ENCODE results near the gene LAMA3.

The LAMA3 gene

DNA sequence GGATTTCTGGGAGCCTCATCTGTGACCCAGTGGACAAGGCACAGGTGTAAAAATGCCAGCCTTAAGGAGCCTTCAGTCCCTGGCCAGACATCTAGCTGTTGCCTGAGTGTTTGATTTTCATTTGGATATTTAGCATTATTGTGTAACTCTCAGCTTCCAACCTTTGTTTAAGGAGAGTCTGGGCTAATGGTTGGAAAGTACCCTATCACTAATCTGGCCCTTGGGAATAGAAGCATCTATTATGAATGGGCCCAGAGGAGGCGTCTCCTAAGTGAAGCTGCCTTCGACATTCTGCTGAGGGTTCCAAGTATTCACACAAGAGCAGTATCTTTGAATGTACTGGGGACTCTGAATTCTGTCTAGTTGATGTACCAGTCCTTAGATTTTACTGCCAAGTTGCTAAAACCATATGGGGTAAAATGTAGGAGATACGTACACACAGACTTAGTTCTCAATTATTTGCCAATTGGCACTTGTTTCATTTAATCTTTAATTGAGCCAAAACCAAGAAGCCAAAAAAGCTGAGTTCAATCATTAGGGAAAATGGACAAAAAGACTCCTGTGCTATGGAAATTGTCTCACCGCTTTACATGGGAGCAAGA lies 19.3 kb upstream of the LAMA3 start:
- no peak for TF ChIP-seq CTCF (IDR thresholded peaks at IDR 0.05; ENCODE audit: low read depth, low read length)
- DNase-seq (ENCODE audit: extremely low read depth, low read depth): no peak

GRCh38 chr18:23671564-23671963 lies 17.7 kb upstream of the LAMA3 start:
- no peak for TF ChIP-seq CTCF (IDR thresholded peaks at IDR 0.05; ENCODE audit: low read depth, low read length)
- DNase-seq (ENCODE audit: extremely low read depth, low read depth): no peak

- no peak for DNase-seq (ENCODE audit: extremely low read depth, low read depth)
- TF ChIP-seq CTCF (IDR thresholded peaks at IDR 0.05; ENCODE audit: low read depth, low read length): no peak
These were observed 15.5 kb upstream of the LAMA3 start for GRCh38 chr18:23673725-23674124.

GRCh38 chr18:23675236-23675635 lies 14.0 kb upstream of the LAMA3 start:
- DNase-seq (ENCODE audit: extremely low read depth, low read depth): no peak
- TF ChIP-seq CTCF (IDR thresholded peaks at IDR 0.05; ENCODE audit: low read depth, low read length): no peak

DNA sequence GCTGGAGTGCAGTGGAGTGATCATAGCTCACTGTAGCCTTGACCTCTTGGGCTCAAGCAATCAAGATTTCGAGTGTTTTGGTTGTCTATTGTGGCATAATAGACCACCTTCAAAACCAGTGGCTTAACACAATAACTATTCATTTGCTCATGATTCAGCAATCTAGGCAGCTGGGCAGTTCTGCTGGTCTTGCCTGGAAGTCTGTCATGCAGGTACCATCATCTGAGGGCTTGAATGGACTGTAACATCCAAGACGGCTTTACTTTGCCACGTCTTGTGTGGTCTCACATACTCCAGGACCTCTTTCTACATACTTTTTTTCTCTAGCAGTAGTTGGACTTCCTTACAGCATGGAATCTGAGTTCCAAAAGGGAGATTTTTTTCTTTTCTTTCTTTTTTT lies 13.4 kb upstream of the LAMA3 start:
- TF ChIP-seq CTCF (IDR thresholded peaks at IDR 0.05; ENCODE audit: low read depth, low read length): no peak
- DNase-seq (ENCODE audit: extremely low read depth, low read depth): no peak

- TF ChIP-seq CTCF (IDR thresholded peaks at IDR 0.05; ENCODE audit: low read depth, low read length): no peak
- DNase-seq (ENCODE audit: extremely low read depth, low read depth): no peak
These were observed 7.2 kb upstream of the LAMA3 start for GRCh38 chr18:23682045-23682444.

- no peak for DNase-seq (ENCODE audit: extremely low read depth, low read depth)
- no peak for TF ChIP-seq CTCF (IDR thresholded peaks at IDR 0.05; ENCODE audit: low read depth, low read length)
These were observed 6.8 kb upstream of the LAMA3 start for GRCh38 chr18:23682472-23682871.
